ENCODE data around the gene ASAP3.
"Not testable (repeated sequence)": the region's sequence is repeated elsewhere in the genome, so short reads cannot be mapped to it uniquely, and the experiment has no call there.

Gene ASAP3

GRCh38 chr1:23383577-23384311 lies 100.2 kb downstream of the ASAP3 start:
- Histone ChIP-seq H3K4me3 (no peak overlapping the region), H3K4me1 (peaks cover 0 to 8% (median 4%) of the 10 kb centered on the region in 4 donors), H3K27ac (no peak overlapping the region), H3K36me3 (peaks cover 27 to 70% (median 41%) of the 10 kb centered on the region in 3 donors), H3K9me3 (no peaks in the 10 kb centered on the region), H3K27me3 (no peaks in the 10 kb centered on the region)
- TF ChIP-seq CTCF (IDR thresholded peaks at IDR 0.05): no peak
- DNase-seq: no peak
- intact Hi-C loops (cut with DNase I; ENCODE audit: low total_unique reads): no loop called here

DNA sequence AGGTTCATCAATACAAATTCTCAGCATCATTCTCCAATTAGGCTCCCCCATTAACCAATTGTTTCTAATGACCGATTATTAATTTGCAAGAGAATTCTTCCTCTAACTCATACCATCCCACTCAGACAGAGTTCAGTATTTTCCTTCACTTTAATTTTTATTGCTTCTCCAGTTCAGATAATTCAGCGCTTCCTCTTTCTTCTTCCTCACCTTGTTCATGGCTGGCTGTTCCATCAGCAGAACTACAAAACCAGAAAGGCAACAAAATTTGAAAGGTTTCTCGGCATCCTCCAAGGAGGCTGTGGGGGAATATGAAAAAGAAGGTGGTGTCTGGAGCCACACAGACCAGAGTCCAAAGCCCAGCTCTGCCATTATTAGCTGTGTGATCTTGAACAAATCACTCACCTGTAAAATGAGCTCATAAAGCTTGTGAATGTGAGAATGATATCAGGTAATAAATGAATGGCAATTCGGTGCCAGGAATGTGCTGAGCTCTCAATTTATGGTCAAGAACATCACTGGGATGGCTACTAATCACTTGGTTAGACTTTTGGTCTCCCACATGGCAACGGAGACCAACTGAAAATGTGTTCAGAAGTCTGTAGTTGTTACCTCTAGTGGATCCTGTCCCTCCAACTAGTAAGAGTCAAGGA lies 102.6 kb downstream of the ASAP3 start:
- intact Hi-C loops (cut with DNase I; ENCODE audit: low total_unique reads): no loop called here
- Histone ChIP-seq H3K9me3 (no peaks in the 10 kb centered on the region), H3K27ac (no peak overlapping the region), H3K27me3 (no peaks in the 10 kb centered on the region), H3K4me1 (peaks cover 0 to 19% (median 8%) of the 10 kb centered on the region in 4 donors), H3K36me3 (peaks cover 27 to 57% (median 31%) of the 10 kb centered on the region in 3 donors), H3K4me3 (no peak overlapping the region)
- no peak for DNase-seq
- no peak for TF ChIP-seq CTCF (IDR thresholded peaks at IDR 0.05)

GRCh38 chr1:23380719-23381118 lies 103.3 kb downstream of the ASAP3 start:
- Histone ChIP-seq H3K4me3 (no peak overlapping the region), H3K36me3 (peaks cover 25 to 50% (median 27%) of the 10 kb centered on the region in 3 donors), H3K27me3 (no peaks in the 10 kb centered on the region), H3K27ac (no peak overlapping the region), H3K9me3 (no peaks in the 10 kb centered on the region), H3K4me1 (peaks cover 0 to 19% (median 8%) of the 10 kb centered on the region in 4 donors)
- intact Hi-C loops (cut with DNase I; ENCODE audit: low total_unique reads): no loop called here
- TF ChIP-seq CTCF (IDR thresholded peaks at IDR 0.05): no peak
- DNase-seq: no peak

DNA sequence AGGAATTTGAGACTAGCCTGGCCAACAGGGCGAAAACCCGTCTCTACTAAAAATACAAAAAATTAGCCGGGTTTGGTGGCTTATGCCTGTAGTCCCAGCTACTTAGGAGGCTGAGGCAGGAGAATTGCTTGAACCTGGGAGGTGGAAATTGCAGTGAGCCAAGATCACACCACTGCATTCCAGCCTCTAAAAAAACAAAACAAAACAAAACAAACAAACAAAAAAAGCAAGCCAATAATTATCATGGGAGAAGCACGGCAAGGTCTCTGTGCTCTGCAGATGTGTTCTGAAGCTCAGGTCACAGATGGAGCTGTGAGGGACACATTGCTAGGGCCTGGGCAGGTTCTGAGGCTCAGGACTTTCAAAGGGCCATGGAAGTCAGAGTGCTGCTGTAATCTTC lies 103.7 kb downstream of the ASAP3 start:
- DNase-seq; H3K27me3 ChIP-seq; H3K4me3 ChIP-seq; H3K9me3 ChIP-seq; intact Hi-C loops (cut with DNase I; ENCODE audit: low total_unique reads); H3K27ac ChIP-seq: not testable (repeated sequence)
- peaks cover 25 to 46% (median 27%) of the 10 kb centered on the region in 3 donors for H3K36me3 ChIP-seq
- H3K4me1 ChIP-seq: peaks cover 0 to 19% (median 8%) of the 10 kb centered on the region in 4 donors
